ENCODE measurements around the gene DDX25.

DNA sequence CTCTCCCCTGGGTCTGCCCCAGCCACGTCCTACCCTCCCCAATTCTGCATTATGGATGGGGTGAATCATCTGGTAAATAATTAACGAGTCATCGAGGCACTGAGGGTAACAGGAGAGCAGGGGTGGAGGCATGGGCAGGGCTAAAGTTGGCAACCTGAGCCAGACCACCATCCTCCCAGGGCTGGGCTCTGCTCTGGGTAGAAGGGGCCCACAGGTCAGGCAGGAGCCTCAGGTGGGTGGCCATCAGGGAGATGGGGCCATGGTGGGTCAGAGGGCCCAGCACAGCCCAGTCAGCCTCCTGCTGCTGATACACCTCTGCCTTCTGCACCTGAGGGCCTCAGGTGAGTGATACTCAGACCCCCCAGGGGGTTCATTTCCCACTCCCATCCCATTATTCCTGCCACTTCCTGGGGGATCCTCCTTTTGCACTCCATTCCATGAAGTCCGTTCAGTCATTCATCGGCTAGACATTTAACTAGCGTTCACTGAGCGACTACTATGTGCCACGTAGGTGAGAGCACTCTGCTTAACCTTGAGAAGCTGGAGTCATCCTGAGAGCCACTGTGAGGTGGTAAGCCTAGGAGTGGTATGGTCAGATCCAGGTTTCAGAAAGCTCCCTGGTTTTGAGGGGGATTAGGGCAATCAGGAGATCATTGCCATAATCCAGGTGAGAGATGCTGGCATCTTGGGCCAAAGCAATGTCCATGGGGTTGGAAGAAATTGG, 41.7 kb downstream of the DDX25 start, which contains the start of gene VSIG10L2:
- TF ChIP-seq, protein P1, sequence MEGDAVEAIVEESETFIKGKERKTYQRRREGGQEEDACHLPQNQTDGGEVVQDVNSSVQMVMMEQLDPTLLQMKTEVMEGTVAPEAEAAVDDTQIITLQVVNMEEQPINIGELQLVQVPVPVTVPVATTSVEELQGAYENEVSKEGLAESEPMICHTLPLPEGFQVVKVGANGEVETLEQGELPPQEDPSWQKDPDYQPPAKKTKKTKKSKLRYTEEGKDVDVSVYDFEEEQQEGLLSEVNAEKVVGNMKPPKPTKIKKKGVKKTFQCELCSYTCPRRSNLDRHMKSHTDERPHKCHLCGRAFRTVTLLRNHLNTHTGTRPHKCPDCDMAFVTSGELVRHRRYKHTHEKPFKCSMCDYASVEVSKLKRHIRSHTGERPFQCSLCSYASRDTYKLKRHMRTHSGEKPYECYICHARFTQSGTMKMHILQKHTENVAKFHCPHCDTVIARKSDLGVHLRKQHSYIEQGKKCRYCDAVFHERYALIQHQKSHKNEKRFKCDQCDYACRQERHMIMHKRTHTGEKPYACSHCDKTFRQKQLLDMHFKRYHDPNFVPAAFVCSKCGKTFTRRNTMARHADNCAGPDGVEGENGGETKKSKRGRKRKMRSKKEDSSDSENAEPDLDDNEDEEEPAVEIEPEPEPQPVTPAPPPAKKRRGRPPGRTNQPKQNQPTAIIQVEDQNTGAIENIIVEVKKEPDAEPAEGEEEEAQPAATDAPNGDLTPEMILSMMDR (IDR thresholded peaks at IDR 0.05), result no peak
- TF ChIP-seq POLR2AphosphoS5 (IDR thresholded peaks at IDR 0.05) (no peak), POLR2A (IDR thresholded peaks at IDR 0.05) (no peak), EP300 (IDR thresholded peaks at IDR 0.05) (no peak)

All from gastroesophageal sphincter (tissue), 3 donors.